ENCODE measurements around the gene CCDC122. TPM values are rescaled to one million over a fixed set of nuclear protein-coding genes. Genes with fewer than 3 reads are reported as not detected.

Gene CCDC122
- total RNA-seq, 1 donor from 2014 or later = 6.7 TPM

GRCh38 chr13:43850873-43851272 lies 28.7 kb downstream of the CCDC122 start:
- H3K79me2 ChIP-seq (ENCODE audit: insufficient read depth, low read length) = no peaks in the 10 kb centered on the region
- no peak overlapping the region for H3K27ac ChIP-seq (ENCODE audit: low read depth, low read length)
- no peak overlapping the region for H3K9ac ChIP-seq (ENCODE audit: low read length)
- H3K9me3 ChIP-seq (ENCODE audit: insufficient read depth, low read depth, low read length) = peaks cover 11% of the 10 kb centered on the region
- FAIRE-seq (no peak), DNase-seq (ENCODE audit: low read depth) (no peak)
- Mint-ChIP-seq H3K9me3 (ENCODE audit: unreplicated experiment) (peaks cover 56% of the 10 kb centered on the region), H3K36me3 (ENCODE audit: low read depth, unreplicated experiment) (peaks cover 50% of the 10 kb centered on the region), H3K4me3 (ENCODE audit: unreplicated experiment) (no peak overlapping the region), H3K27me3 (ENCODE audit: low read depth, unreplicated experiment) (no peaks in the 10 kb centered on the region), H3K4me1 (ENCODE audit: low read depth, unreplicated experiment) (peaks cover 8% of the 10 kb centered on the region), H3K27ac (ENCODE audit: unreplicated experiment) (no peak overlapping the region)
- no peaks in the 10 kb centered on the region for H3K36me3 ChIP-seq (ENCODE audit: insufficient read depth, low read length)
- H3K4me1 ChIP-seq (ENCODE audit: insufficient read depth, low read length) = no peaks in the 10 kb centered on the region
- no peaks in the 10 kb centered on the region for H3K27me3 ChIP-seq (ENCODE audit: insufficient read depth, low read length)
- no peak overlapping the region for H2AFZ ChIP-seq (ENCODE audit: low read depth, low read length)
- H4K20me1 ChIP-seq (ENCODE audit: insufficient read depth, low read length) = no peaks in the 10 kb centered on the region
- no peak overlapping the region for H3K4me2 ChIP-seq (ENCODE audit: low read length)
- TF ChIP-seq EZH2 (IDR thresholded peaks at IDR 0.05; ENCODE audit: insufficient read depth, low read length) = no peak
- TF ChIP-seq, protein P1, sequence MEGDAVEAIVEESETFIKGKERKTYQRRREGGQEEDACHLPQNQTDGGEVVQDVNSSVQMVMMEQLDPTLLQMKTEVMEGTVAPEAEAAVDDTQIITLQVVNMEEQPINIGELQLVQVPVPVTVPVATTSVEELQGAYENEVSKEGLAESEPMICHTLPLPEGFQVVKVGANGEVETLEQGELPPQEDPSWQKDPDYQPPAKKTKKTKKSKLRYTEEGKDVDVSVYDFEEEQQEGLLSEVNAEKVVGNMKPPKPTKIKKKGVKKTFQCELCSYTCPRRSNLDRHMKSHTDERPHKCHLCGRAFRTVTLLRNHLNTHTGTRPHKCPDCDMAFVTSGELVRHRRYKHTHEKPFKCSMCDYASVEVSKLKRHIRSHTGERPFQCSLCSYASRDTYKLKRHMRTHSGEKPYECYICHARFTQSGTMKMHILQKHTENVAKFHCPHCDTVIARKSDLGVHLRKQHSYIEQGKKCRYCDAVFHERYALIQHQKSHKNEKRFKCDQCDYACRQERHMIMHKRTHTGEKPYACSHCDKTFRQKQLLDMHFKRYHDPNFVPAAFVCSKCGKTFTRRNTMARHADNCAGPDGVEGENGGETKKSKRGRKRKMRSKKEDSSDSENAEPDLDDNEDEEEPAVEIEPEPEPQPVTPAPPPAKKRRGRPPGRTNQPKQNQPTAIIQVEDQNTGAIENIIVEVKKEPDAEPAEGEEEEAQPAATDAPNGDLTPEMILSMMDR (IDR thresholded peaks at IDR 0.05; ENCODE audit: insufficient read depth, low read depth, low read length) = no peak
- H3K4me3 ChIP-seq (ENCODE audit: insufficient read depth, low read depth, low read length) = no peak overlapping the region

GRCh38 chr13:43848001-43848649 lies 31.4 kb downstream of the CCDC122 start:
- Histone ChIP-seq H4K20me1 (ENCODE audit: insufficient read depth, low read length) (no peaks in the 10 kb centered on the region), H3K4me1 (ENCODE audit: insufficient read depth, low read length) (no peaks in the 10 kb centered on the region), H3K4me3 (ENCODE audit: insufficient read depth, low read depth, low read length) (no peak overlapping the region), H3K9ac (ENCODE audit: low read length) (no peak overlapping the region), H2AFZ (ENCODE audit: low read depth, low read length) (no peak overlapping the region), H3K79me2 (ENCODE audit: insufficient read depth, low read length) (no peaks in the 10 kb centered on the region), H3K27me3 (ENCODE audit: insufficient read depth, low read length) (no peaks in the 10 kb centered on the region), H3K27ac (ENCODE audit: low read depth, low read length) (peak overlapping the region; percentile 28), H3K4me2 (ENCODE audit: low read length) (peak overlapping the region; percentile 13), H3K9me3 (ENCODE audit: insufficient read depth, low read depth, low read length) (peaks cover 11% of the 10 kb centered on the region), H3K36me3 (ENCODE audit: insufficient read depth, low read length) (no peaks in the 10 kb centered on the region)
- peaks cover 29% of the 10 kb centered on the region for H3K36me3 Mint-ChIP-seq (ENCODE audit: low read depth, unreplicated experiment)
- H3K27me3 Mint-ChIP-seq (ENCODE audit: low read depth, unreplicated experiment) = no peaks in the 10 kb centered on the region
- DNase-seq (ENCODE audit: low read depth) (peak; percentile 84), FAIRE-seq (peak; percentile 69)
- no peak overlapping the region for H3K4me3 Mint-ChIP-seq (ENCODE audit: unreplicated experiment)
- TF ChIP-seq, protein P1 (IDR thresholded peaks at IDR 0.05; ENCODE audit: insufficient read depth, low read depth, low read length) = no peak
- TF ChIP-seq EZH2 (IDR thresholded peaks at IDR 0.05; ENCODE audit: insufficient read depth, low read length) = no peak
- H3K27ac Mint-ChIP-seq (ENCODE audit: unreplicated experiment) = peak overlapping the region; percentile 86
- peaks cover 8% of the 10 kb centered on the region for H3K4me1 Mint-ChIP-seq (ENCODE audit: low read depth, unreplicated experiment)
- peaks cover 36% of the 10 kb centered on the region for H3K9me3 Mint-ChIP-seq (ENCODE audit: unreplicated experiment)

DNA sequence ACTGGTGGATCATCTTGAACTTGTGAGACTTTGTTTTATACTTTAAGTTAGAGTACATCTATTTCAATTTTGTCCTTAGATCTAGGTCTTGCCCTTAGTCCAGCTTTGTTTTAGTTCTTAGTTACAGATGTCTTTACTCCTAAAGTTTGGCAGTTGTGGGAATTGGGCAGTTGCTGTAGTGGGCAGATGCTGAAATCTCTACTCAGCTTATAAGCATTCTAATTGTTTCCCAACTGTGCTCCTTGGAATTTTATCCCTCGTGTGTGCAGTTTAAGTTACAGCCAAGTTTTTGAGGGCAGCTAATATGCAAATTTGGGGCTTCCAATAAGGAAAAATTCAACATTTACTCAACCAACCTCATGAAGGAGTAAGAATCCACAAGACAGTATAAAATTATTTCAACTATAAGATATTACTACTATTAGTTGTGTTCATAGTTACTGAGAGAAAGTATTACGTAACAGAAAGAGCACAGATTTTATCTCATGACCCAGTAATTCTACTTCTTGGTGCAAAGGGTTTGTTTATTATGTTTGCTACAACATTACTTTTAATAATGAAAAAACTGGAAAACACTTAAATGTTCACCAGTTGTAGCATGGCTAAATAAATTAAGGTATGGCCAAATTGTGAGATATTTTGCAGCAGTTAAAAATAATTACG lies 32.9 kb downstream of the CCDC122 start:
- no peaks in the 10 kb centered on the region for H4K20me1 ChIP-seq (ENCODE audit: insufficient read depth, low read length)
- H2AFZ ChIP-seq (ENCODE audit: low read depth, low read length) = no peak overlapping the region
- Mint-ChIP-seq H3K27me3 (ENCODE audit: low read depth, unreplicated experiment) (no peaks in the 10 kb centered on the region), H3K4me1 (ENCODE audit: low read depth, unreplicated experiment) (peaks cover 8% of the 10 kb centered on the region), H3K36me3 (ENCODE audit: low read depth, unreplicated experiment) (peaks cover 15% of the 10 kb centered on the region), H3K9me3 (ENCODE audit: unreplicated experiment) (peaks cover 21% of the 10 kb centered on the region), H3K4me3 (ENCODE audit: unreplicated experiment) (no peak overlapping the region), H3K27ac (ENCODE audit: unreplicated experiment) (peak overlapping the region; percentile 12)
- no peaks in the 10 kb centered on the region for H3K36me3 ChIP-seq (ENCODE audit: insufficient read depth, low read length)
- no peaks in the 10 kb centered on the region for H3K27me3 ChIP-seq (ENCODE audit: insufficient read depth, low read length)
- no peak overlapping the region for H3K27ac ChIP-seq (ENCODE audit: low read depth, low read length)
- DNase-seq (ENCODE audit: low read depth) (peak; percentile 76), FAIRE-seq (no peak)
- H3K9ac ChIP-seq (ENCODE audit: low read length) = no peak overlapping the region
- H3K4me3 ChIP-seq (ENCODE audit: insufficient read depth, low read depth, low read length) = no peak overlapping the region
- no peaks in the 10 kb centered on the region for H3K79me2 ChIP-seq (ENCODE audit: insufficient read depth, low read length)
- no peak for TF ChIP-seq EZH2 (IDR thresholded peaks at IDR 0.05; ENCODE audit: insufficient read depth, low read length)
- H3K4me2 ChIP-seq (ENCODE audit: low read length) = no peak overlapping the region
- H3K4me1 ChIP-seq (ENCODE audit: insufficient read depth, low read length) = no peaks in the 10 kb centered on the region
- H3K9me3 ChIP-seq (ENCODE audit: insufficient read depth, low read depth, low read length) = peaks cover 8% of the 10 kb centered on the region

Data from astrocyte (in vitro differentiated cells and primary cell).